Cortex of kidney (tissue), 1 donor: Measurements from ENCODE around the gene MFF.
A peak's percentile ranks its signal among the peaks of the same experiment; 100 is the strongest.

Source experiments
- DNase-seq: peaks from one replicate; lab custom pipeline; 2025; lab: John Stamatoyannopoulos, UW

The MFF gene

DNA sequence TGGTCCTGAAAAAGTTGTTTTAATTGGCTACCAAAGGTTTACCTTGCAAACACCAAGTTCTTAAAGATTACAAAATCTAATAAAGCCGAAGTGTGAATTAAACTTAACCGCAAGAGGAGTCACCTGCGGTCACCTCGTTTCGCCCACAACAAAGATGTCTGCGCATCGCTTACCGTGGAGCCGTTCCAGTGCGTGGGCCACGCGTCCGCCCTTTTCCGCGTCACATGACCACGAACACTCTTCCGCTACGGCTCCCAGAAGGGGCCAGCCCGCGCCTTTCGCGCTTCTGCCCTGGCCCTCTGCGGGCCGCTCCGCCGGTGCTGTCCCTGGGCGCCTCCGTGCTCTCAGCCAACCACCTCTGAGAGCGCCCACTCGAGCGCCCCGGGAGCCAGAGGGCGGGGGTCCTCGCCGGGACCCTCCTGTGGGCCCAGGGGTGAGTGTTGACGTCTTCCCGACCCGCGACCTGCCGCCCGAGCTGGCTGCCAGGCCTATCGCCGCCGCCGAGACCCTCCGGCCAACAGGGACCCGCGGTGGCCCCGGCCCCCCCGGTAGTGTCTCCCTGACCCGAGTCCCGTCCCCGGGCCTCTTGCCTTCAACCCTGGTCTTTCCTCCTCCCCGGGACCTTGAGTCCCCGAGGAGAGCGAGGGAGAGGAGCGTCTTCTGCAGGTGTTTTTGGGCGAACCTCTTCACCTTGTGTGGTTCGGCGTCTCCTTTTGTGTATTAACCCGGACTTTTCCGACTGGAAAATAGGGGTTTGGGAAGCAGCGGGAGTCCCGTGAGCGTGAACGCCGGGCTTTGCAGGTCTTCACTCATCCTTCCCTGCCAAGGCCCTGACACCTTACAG, at the start of gene MFF:
MFF (plus strand) TSS at position 257 of the 844 bp plus-strand sequence. CDS start 5,415 bp downstream, outside the sequence.
- peak; percentile 57 for DNase-seq

GRCh38 chr2:227280895-227281294, 44.2 kb upstream of the MFF start:
- no peak for DNase-seq

- DNase-seq: no peak
Measured at GRCh38 chr2:227285741-227286236, 39.3 kb upstream of the MFF start.

- DNase-seq: no peak
Measured at GRCh38 chr2:227287771-227288170, 37.3 kb upstream of the MFF start.

DNA sequence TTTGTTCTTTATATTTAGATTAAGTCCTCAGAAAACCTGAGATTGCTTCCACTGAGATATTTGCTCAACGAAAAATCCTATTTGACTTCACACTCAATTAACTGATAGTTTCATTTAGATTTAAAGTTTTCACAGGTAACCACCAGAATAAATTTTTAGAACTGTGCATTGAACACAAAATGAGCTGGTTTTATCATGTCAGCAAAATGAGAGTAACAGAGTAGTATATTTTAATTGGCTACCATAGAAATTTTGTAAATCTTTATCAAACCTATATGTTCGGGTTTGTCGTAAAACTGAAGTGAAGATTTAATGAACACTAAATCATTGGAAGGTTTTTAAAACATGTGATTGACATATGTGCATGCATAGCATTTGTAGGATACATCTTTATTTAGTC, 32.7 kb upstream of the MFF start:
- no peak for DNase-seq

DNA sequence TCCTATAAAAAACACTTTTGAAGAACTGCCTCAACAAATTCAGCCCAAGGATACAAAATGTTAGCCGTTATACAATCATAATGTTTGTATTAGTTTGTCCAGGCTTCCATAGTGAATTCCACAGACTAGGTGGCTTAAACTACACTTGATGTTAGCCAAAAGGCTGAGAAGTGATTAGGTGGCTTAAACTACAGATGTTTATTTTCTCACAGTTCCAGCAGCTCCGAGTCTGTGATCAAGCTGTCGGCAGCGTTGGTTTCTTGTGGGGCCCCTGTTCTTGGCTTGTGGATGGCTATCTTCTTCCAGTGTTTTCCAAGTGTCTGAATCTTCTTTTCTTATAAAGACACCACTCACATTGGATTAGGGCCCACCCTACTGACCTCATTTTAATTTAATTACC, 31.5 kb upstream of the MFF start:
- no peak for DNase-seq

- DNase-seq: no peak
Measured at GRCh38 chr2:227295806-227296205, 29.2 kb upstream of the MFF start.

GRCh38 chr2:227296671-227297405, 28.2 kb upstream of the MFF start:
- DNase-seq: no peak

DNA sequence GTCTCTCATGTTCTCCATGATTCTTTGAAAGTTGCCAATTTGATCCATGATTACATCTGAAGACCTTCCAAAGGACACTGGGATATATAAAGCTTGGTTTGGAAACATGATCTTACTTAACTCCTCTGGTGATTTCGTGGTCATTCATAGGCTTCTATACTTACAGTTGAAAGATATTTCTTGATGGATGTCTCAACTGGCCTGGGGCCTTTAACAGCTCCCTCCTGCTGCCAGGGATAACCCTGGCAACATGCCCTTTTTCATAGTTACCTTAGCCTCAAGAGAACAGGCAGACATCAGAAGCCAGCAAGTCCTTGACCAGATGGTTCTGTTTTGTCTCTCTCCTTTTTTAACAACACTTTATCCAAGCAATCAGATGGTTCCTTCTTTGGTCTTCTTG, 23.5 kb upstream of the MFF start:
- no peak for DNase-seq

GRCh38 chr2:227308784-227309183, 16.3 kb upstream of the MFF start:
- DNase-seq: no peak

- no peak for DNase-seq
Measured at GRCh38 chr2:227310756-227311110, 14.3 kb upstream of the MFF start.

DNA sequence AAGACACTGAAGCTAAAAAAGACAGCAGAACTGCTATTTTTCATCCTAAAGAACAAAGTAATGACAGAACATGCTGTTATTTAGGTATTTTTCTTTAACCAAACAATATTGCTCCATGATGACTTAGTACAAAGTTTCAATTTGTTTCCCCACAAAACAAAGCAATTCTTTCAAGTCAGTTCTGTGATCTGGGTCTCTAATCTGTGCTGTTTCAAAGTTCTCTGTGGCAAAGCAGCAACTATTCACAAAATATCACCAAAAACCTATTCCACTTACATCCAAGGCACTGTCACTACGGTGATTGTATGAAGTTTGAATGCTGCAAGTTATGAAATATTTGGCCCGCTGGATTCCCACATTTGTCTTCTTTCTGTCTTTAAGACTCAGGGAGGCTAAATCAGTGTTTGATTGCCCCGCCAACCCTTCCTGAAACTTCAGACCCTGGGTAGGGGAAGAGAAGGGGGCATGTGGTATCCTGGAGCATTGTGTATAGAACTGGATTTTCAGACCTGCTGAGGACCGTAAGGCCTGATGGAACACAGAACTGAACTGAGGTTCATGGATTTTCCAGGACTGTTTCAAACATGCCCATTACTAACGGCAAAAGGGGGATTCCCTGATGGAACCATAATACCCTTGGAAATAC, 13.1 kb upstream of the MFF start:
- DNase-seq: no peak

- no peak for DNase-seq
Measured at GRCh38 chr2:227312579-227312978, 12.5 kb upstream of the MFF start.

DNA sequence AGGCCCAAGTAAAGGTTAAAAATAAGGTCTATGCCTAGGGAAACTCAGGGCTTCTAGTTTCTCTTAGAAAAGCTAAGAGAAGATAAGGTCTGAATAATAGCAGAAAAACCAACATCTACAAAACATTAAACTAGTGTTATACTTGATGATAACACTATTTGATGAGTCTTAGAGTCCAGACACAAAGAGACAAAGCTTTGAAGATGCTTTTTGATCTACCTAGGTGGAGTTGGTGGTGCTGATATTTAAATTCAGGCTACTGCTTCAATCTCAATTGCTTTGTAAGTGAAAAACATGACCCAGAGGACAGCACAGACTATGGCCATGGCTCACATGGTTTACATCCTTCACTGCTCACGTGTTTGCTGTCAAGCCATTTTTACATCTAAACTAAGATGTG, 11.7 kb upstream of the MFF start:
- no peak for DNase-seq

DNA sequence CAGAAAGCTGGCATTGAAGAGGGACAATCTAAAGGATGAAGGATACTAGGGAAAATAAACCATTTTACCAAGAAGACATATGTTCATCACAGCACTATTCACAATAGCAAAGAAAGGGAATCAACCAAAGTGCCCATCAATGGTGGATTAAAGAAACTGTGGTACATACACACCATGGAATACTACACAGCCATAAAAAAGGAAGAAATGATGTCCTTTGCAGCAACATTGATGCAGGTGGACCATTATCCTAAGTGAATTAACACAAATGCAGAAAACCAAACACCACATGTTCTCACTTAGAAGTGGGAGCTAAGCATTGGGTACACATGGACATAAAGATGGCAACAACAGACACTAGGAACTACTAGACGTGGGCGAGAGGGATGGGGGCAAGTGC, 7.2 kb upstream of the MFF start:
- no peak for DNase-seq

GRCh38 chr2:227320305-227321094, 4.6 kb upstream of the MFF start:
- DNase-seq: no peak

DNA sequence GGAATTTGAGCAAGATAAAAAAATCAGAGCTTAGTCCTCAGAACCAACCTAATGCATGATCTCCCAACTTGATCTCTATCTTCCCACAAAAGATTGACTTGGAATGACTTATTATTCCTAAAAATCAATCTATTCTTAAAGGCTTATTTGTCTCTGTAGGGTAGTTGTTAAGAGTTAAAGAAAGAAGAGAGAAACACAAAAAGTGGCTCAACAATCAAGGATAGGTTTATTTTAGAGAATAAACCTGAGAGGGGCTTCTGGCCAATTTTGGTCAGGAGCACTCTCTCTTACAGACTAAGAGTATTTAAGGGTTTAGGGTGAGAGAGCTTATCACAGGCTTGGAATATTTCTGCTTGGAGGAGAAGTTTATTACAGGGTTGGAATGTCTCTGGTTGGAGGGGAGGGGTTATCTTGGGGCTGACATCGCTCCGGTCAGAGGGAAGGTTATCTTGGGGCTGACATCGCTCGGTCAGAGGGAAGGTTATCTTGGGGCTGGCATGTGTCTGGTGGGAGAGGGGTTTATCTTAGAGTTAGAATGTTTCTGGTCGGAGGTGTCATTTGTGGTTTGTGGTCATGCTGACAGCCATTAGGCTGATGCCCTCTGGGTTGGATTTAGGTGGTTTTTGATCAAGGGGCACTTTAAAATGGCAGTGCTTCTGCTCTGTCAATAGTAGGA, 2.4 kb upstream of the MFF start:
- DNase-seq: no peak

- no peak for DNase-seq
Measured at GRCh38 chr2:227323818-227324217, 1.2 kb upstream of the MFF start.

DNA sequence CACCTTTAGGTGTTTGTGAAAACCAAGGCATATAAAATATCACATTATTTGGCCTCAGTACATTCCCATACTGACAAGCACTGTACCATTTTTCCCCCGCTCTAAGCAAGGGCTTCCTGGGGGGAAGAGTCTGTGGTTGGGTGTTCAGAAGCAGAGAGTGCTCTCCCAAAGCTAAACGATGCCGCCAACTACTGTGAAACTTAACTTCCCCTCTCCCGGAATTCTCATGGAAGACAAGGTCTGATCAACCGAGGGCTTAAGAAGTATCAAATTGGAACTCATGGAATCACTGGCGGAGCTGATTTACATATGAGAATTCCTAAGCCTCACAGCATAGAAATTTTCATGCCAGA, 433 bp upstream of the MFF start:
- DNase-seq: no peak

DNA sequence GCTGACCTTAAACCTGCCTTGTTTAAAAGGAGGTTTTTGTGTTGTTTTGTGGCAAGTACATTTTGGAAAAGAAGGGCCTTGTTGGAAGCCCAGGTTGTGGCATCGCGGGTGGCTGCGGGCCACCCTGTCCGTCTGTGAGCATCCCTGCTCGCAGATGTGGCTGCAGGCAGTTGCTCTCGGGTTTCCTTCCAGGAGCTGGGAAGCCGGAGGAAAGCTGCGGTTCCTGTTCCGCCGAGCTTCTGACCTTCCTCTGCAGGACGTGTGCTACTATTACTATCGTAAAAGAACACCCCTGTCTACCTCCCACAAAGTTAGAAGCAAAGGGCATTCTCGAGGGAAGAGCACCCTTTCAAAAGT, 766 bp downstream of the MFF start:
- DNase-seq: no peak

DNA sequence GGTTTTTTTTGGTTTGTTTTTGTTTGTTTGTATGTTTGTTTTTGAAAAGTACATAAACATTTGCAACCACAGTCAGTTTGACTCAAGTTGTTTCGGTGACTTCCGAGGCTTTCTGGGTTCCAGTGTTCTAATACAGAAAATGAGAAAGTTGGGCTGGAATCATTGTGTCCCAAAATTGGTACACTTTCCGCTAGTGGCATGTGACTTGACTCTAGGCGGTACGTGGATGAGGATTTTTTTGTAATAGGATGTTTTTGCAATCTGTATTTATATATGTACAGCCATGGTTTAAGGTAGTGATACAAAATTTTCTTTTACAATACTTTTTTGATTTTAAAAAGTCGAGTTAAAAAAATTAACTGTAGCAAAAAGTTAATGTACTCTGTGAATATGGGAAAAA, 1.7 kb downstream of the MFF start:
- no peak for DNase-seq

DNA sequence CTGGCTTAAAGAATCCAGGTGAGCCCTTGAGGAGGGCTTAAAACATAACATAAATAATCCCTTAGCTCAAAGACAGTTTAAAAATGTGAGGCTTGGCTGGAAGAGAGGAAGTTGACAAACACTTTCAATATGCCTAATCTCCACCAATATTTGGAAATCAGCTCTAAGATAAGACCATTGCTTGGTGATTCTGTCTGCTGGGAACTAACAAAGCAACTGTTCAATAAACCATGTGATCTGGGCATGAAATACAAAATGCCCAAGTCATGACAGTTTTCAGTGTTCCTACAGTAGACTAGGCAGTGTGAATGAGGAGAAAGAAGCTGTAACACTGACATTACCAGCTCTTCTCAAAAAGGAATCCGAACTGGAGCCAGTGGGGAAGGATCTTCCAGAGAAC, 10.7 kb downstream of the MFF start:
- DNase-seq: no peak
